Activated naive CD4-positive, alpha-beta T cell treated with anti-CD3 and anti-CD28 coated beads, Interleukin-2, amount 50 U/mL, for 72 hours (primary cell): ENCODE results near the gene SH3PXD2B. TPM values are rescaled to one million over a fixed set of nuclear protein-coding genes. Genes with fewer than 3 reads are reported as not detected.
"Not testable (repeated sequence)": the region's sequence is repeated elsewhere in the genome, so short reads cannot be mapped to it uniquely, and the experiment has no call there.

ENCODE experiments used
- ATAC-seq, 2 donors: fragments of 150-1000 bp; cut with Tn5 transposase; 2 replicates each; pipeline ENCODE4 v1.10.0; 2021; ENCODE audit warnings: mild to moderate bottlenecking in 2 of 2, moderate library complexity in 2 of 2
- DNase-seq, 2 donors: peaks; one replicate each; pipeline ENCODE4 v3.0.0; 2021 to 2022; ENCODE audit warnings: low spot score in 2 of 2
- H3K27ac Mint-ChIP-seq, 2 donors: one replicate each; pipeline ENCODE4 v1.8.0; 2022; ENCODE audit warnings: mild to moderate bottlenecking in 2 of 2, mixed read lengths in 2 of 2
- H3K36me3 Mint-ChIP-seq, 2 donors: one replicate each; pipeline ENCODE4 v1.8.0; 2022; ENCODE audit warnings: mixed read lengths in 2 of 2
- H3K9me3 Mint-ChIP-seq, 2 donors: one replicate each; pipeline ENCODE4 v1.8.0; 2022; ENCODE audit warnings: mixed read lengths in 2 of 2
- total RNA-seq, 2 donors: library from RNA; stranded (reverse); gene quantifications; one replicate each; pipeline ENCODE4 v1.2.3, GENCODE V29; 2022

The SH3PXD2B gene
- total RNA-seq, 2 donors from 2014 or later: 0.09 to 0.64 TPM

DNA sequence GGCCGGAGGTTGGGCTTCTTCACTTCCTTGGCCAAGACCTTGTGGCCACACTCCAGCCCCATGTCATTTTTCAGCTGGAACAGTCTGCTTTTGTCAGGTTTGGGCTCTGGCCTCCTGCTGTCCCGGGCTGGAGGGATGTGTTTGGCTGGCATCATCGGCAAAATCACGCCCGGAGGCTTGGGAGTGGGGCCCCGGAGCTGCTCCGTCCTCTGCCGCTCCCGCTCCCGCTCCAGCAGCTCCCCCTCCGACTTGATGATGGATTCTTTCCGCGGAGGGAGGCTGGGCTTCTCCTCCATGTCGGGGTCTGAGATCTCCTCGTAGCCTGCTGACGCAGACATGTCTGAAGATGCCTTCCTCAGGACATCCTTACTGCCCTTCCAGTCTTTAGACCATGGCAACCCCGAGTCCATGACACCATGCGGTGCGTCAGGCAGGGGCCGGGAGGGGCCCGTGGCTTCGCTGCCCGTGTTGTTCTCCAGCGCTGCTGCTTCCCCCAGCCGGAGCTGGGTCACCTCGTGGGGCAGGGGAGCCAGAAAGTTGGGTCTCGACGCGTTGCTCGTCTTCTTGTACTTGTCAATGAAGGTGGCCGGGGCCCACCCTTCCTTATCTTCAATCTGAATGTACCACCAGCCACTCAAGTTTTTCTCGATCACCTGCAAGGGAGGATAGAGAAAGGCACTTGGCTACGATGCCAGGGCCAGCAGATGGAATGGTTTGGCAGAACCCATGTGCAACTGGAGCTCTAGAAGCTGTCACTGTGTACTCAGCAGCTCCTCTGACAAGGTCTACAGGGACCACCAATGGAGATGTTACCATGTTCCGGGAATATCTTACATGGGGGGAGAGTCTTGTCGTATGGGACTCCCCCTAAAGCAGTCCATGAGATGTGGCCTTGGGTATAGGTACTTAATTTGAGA, 114.8 kb downstream of the SH3PXD2B start:
- Mint-ChIP-seq H3K9me3 (no peaks in the 10 kb centered on the region), H3K27ac (no peak overlapping the region), H3K36me3 (no peaks in the 10 kb centered on the region)
- no peak for ATAC-seq
- DNase-seq: no peak

- ATAC-seq: no peak
- no peak overlapping the region for H3K27ac Mint-ChIP-seq
Observed at GRCh38 chr5:172336676-172337285, 117.5 kb downstream of the SH3PXD2B start.

GRCh38 chr5:172336264-172336663, 118.1 kb downstream of the SH3PXD2B start:
- no peak for DNase-seq
- Mint-ChIP-seq H3K27ac (no peak overlapping the region), H3K36me3 (no peaks in the 10 kb centered on the region), H3K9me3 (no peaks in the 10 kb centered on the region)
- no peak for ATAC-seq

More at GRCh38 chr5:172336676-172337285, 117.5 kb downstream of the SH3PXD2B start:
- DNase-seq: no peak
- Mint-ChIP-seq H3K36me3 (no peaks in the 10 kb centered on the region), H3K9me3 (no peaks in the 10 kb centered on the region)

DNA sequence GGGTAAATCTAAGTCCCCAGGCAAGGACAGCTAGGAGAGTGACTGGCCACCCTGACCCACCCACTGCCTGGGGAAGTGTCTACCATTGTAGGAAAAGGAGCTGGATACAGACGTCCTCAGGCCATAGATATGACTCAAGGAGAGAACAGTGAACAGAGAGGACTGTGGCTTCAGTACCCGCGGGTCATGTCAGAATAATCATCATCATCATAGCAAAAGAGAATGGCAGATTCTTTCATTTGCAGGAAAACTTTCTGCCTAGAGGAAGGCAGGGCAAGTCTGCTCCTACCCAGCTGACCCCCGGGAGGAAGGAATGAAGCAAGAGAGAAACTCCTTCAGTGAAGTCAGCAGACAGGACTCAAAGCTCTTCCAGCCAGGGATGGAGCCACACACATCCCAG, 118.6 kb downstream of the SH3PXD2B start:
- H3K36me3 Mint-ChIP-seq: no peaks in the 10 kb centered on the region
- peak overlapping the region in 1 of 2 donors; percentile 84 for H3K27ac Mint-ChIP-seq
- no peak for DNase-seq
- no peaks in the 10 kb centered on the region for H3K9me3 Mint-ChIP-seq
- no peak for ATAC-seq

DNA sequence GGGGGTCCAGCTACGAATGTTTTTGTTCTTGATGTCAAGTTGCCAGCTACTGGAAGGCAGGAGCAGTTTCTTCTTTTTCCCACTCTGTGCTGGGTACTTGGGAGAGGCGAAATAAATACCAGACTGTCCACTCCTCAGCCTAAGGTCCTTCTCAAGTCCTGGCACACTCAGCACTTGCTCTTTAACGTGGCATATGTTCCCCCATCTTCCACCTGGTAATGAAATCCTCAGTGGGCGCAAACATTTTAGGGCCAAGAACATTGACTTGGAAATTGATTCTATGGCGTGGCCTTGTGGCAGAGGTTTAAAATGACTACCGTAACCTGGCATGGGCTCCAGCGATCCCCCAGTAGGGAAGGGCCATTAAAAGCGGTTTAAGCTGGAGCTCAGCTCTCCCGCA, 119.7 kb downstream of the SH3PXD2B start:
- ATAC-seq (no peak), DNase-seq (no peak)
- Mint-ChIP-seq H3K27ac (no peak overlapping the region), H3K9me3 (no peaks in the 10 kb centered on the region), H3K36me3 (no peaks in the 10 kb centered on the region)

DNA sequence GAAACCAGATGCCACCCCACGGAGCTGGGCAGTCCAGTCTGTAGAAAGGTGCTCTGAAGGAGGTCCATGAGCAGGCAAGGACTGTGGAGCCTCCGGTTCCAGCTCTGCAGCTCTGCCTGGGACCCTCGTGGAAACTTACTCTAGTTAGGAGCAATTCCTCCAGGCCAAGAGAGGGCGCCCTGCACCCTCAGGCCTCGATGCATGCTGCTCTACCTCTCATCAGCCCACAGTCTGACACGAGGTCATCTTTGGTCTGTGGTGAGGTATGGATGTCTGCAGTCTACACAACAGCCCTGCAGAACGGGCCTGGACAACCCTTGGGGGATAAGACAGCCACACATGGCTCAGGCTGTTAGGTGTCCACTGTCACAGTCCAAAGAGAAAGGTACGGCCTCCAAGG, 120.1 kb downstream of the SH3PXD2B start:
- ATAC-seq (peak in 1 of 2 donors; percentile 46), DNase-seq (no peak)
- Mint-ChIP-seq H3K9me3 (no peaks in the 10 kb centered on the region), H3K27ac (no peak overlapping the region), H3K36me3 (no peaks in the 10 kb centered on the region)

- not testable (repeated sequence) for ATAC-seq, H3K27ac Mint-ChIP-seq
Observed at GRCh38 chr5:172326901-172327300, 127.4 kb downstream of the SH3PXD2B start.

DNA sequence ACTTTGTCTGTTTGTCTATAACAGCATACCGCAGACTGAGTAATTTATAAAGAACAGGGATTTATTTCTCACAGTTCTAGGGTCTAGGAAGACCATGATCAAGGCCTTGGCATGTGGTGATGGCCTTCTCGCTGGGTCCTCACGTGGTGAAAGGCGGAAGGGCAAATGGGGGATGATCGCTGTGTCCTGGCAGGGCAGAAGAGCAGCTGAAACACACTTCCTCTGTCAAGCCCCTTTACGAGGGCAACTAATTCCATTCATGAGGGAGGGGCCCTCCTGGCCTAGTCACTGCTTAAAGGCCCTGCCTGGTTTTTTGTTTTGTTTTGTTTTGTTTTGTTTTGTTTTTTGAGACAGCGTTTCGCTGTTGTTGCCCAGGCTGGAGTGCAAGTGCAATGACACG, 128.9 kb downstream of the SH3PXD2B start:
- no peak for ATAC-seq

More at GRCh38 chr5:172326901-172327300, 127.4 kb downstream of the SH3PXD2B start:
- not testable (repeated sequence) for DNase-seq, H3K9me3 Mint-ChIP-seq, H3K36me3 Mint-ChIP-seq

GRCh38 chr5:172322028-172322965, 132.0 kb downstream of the SH3PXD2B start:
- no peaks in the 10 kb centered on the region for H3K36me3 Mint-ChIP-seq
- H3K9me3 Mint-ChIP-seq: no peaks in the 10 kb centered on the region
- peak overlapping the region in 1 of 2 donors; percentile 33 for H3K27ac Mint-ChIP-seq
- no peak for DNase-seq
- ATAC-seq: no peak

More for the DNA sequence above, 128.9 kb downstream of the SH3PXD2B start:
- Mint-ChIP-seq H3K36me3 (no peaks in the 10 kb centered on the region), H3K9me3 (no peaks in the 10 kb centered on the region), H3K27ac (no peak overlapping the region)
- no peak for DNase-seq

GRCh38 chr5:172321593-172321992, 132.7 kb downstream of the SH3PXD2B start:
- Mint-ChIP-seq H3K27ac (no peak overlapping the region), H3K36me3 (no peaks in the 10 kb centered on the region), H3K9me3 (no peaks in the 10 kb centered on the region)
- no peak for DNase-seq
- no peak for ATAC-seq

- Mint-ChIP-seq H3K27ac (no peak overlapping the region), H3K9me3 (no peaks in the 10 kb centered on the region), H3K36me3 (no peaks in the 10 kb centered on the region)
- ATAC-seq: no peak
- no peak for DNase-seq
Observed at GRCh38 chr5:172319708-172320441, 134.4 kb downstream of the SH3PXD2B start.

DNA sequence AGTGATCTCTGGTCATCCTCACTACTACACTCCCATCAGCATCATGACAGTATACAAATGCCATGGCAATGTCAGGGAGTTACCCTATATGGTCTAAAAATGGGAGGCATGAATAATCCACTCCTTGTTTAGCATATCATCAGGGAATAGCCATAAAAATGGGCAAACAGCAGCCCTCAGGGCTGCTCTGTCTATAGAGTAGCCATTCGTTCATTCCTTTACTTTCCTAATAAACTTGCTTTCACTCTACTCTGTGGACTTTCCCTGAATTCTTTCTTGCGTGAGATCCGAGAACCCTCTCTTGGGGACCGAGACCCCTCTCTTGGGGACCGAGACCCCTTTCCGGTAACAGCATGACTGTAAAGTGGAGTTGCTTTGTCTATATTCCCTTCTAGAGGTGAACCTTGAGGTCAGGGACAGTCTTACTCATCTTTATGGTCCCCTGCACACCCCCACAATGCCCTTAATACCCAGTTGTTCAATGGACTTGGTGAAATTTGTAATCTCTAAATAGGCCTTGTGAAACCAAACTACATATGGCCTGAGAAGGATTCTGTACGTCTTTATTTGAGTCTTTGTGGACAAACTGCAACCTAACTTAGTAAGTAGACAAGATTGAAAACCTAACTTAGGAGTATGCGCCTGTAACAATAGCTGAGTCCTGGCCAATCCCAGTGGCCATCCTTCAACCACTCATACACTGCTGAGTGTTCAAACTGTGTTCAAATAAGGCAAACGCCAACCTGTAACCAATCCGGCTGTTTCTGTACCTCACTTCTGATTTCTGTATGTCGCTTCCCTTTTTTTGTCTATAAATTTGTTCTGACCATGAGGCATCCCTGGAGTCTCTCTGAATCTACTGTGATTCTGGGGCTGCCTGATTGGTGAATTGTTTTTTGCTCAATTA, 138.5 kb downstream of the SH3PXD2B start:
- DNase-seq (no peak), ATAC-seq (no peak)
- H3K27ac Mint-ChIP-seq: no peak overlapping the region
- H3K36me3 Mint-ChIP-seq: no peaks in the 10 kb centered on the region
- no peaks in the 10 kb centered on the region for H3K9me3 Mint-ChIP-seq

DNA sequence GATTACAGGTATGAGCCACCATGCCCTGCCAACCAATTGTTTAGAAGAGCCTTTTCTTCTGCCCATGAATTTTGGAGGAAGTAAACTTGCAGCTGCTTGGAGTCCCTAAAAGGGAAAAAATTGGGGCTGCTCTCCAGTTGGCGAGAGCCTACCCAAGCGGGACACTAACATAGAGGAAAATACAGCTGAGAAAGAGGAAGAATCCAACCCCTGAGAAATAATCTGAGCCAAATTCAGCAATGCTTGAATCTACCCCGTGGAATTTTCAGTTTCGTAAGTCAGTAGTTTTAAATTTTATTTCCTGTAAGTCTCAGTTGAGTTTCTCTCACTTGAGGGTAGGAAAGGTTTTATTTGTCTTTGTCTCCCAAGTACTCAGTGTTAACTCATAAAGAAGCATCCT, 140.4 kb downstream of the SH3PXD2B start:
- no peaks in the 10 kb centered on the region for H3K9me3 Mint-ChIP-seq
- no peaks in the 10 kb centered on the region for H3K36me3 Mint-ChIP-seq
- no peak overlapping the region for H3K27ac Mint-ChIP-seq
- no peak for DNase-seq
- ATAC-seq: no peak

GRCh38 chr5:172312286-172312685, 142.0 kb downstream of the SH3PXD2B start:
- no peak for ATAC-seq
- DNase-seq: no peak
- Mint-ChIP-seq H3K9me3 (no peaks in the 10 kb centered on the region), H3K36me3 (no peaks in the 10 kb centered on the region), H3K27ac (no peak overlapping the region)

DNA sequence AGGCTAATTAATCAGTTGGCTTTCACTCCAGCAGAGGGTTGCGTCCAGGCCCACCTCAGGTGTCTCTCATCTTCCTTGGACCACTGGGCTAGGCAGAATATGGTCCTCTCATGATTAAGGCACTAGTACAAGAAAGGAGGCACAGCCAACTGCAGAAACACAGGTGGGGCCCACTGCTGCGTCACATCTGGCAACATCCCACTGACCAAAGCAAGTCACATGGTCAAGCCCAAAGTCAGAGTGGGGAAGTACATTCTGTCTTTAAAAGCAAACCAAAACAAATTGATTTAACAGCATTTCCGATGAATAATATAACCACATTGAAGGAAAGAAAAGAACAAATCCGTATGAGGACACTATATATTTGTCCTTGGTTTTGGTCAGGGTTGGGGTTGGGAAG, 142.7 kb downstream of the SH3PXD2B start:
- no peak for ATAC-seq

More for the DNA sequence above, 142.7 kb downstream of the SH3PXD2B start:
- H3K9me3 Mint-ChIP-seq: no peaks in the 10 kb centered on the region
- DNase-seq: no peak
- H3K27ac Mint-ChIP-seq: no peak overlapping the region
- no peaks in the 10 kb centered on the region for H3K36me3 Mint-ChIP-seq
